ENCODE data around the gene ITGA7.

Gene ITGA7

GRCh38 chr12:55637467-55637866 is 70.2 kb downstream of the ITGA7 start:
- DNase-seq (ENCODE audit: low read depth) = no peak

GRCh38 chr12:55636853-55637252 is 70.9 kb downstream of the ITGA7 start, which contains the start of gene OR10P1:
OR10P1 (plus strand) TSS chr12:55636892; CDS start chr12:55636892, 0 bp downstream.
- no peak for DNase-seq (ENCODE audit: low read depth)

- no peak for DNase-seq (ENCODE audit: low read depth)
Observed at GRCh38 chr12:55636116-55636655, 71.5 kb downstream of the ITGA7 start.

All from CMK (cell line).